ENCODE results near the gene CPNE4. TPM values are rescaled to one million over a fixed set of nuclear protein-coding genes. Genes with fewer than 3 reads are reported as not detected.

CPNE4 gene
- total RNA-seq, 2 donors from 2014 or later = not detected

DNA sequence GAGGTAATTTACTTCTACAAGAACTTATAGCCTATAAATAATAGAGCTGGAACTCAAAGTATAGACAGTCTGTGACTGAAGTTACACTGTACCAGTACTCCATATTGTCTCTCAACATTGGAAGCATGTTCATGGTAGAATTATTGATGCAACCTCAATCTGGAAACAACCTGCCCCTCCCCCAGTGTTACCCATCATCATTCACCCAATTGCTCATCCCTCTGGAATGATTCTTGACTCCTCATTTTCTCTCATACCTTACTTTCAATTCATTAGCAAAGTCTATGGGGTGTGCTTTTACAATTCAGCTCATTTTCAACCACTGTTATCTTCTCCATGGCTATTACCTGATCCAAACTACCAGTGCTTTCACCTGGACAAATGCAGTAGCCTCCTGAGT is 151.7 kb downstream of the CPNE4 start:
- no peak for TF ChIP-seq CTCF (IDR thresholded peaks at IDR 0.05)
- no peak for TF ChIP-seq POLR2A (IDR thresholded peaks at IDR 0.05)
- intact Hi-C loops (cut with DNase I) = no loop called here

GRCh38 chr3:131881777-131882176 is 153.0 kb downstream of the CPNE4 start:
- no peaks in the 10 kb centered on the region for H3K36me3 ChIP-seq (replicated peaks in 1 of 2; ENCODE audit: insufficient read depth in 1 of 2, low read depth in 2 of 2)
- no peaks in the 10 kb centered on the region for H3K9me3 ChIP-seq
- no peak overlapping the region for H3K27ac ChIP-seq
- DNase-seq (no peak), ATAC-seq (no peak)
- intact Hi-C loops (cut with DNase I) = no loop called here
- 68 to 79% methylated on average over 3 of the region's 3 CpGs for WGBS, 2 donors
- no peak overlapping the region for H3K4me3 ChIP-seq
- TF ChIP-seq POLR2A (IDR thresholded peaks at IDR 0.05) = no peak
- TF ChIP-seq CTCF (IDR thresholded peaks at IDR 0.05) = no peak
- H3K27me3 ChIP-seq = no peaks in the 10 kb centered on the region
- H3K4me1 ChIP-seq = no peaks in the 10 kb centered on the region

More for the DNA sequence above, 151.7 kb downstream of the CPNE4 start:
- DNase-seq = no peak
- Histone ChIP-seq H3K9me3 (no peaks in the 10 kb centered on the region), H3K4me1 (no peaks in the 10 kb centered on the region), H3K4me3 (no peak overlapping the region), H3K27ac (no peak overlapping the region), H3K27me3 (no peaks in the 10 kb centered on the region), H3K36me3 (replicated peaks in 1 of 2; ENCODE audit: insufficient read depth in 1 of 2, low read depth in 2 of 2) (no peaks in the 10 kb centered on the region)
- no peak for ATAC-seq

GRCh38 chr3:131880948-131881347 is 153.9 kb downstream of the CPNE4 start:
- 20 to 34% methylated on average over 2 of the region's 2 CpGs for WGBS, 2 donors
- Histone ChIP-seq H3K4me3 (no peak overlapping the region), H3K27me3 (no peaks in the 10 kb centered on the region), H3K9me3 (no peaks in the 10 kb centered on the region), H3K27ac (no peak overlapping the region), H3K36me3 (replicated peaks in 1 of 2; ENCODE audit: insufficient read depth in 1 of 2, low read depth in 2 of 2) (no peaks in the 10 kb centered on the region), H3K4me1 (no peaks in the 10 kb centered on the region)
- ATAC-seq (no peak), DNase-seq (no peak)
- no peak for TF ChIP-seq CTCF (IDR thresholded peaks at IDR 0.05)
- intact Hi-C loops (cut with DNase I) = no loop called here

GRCh38 chr3:131868203-131868602 is 166.6 kb downstream of the CPNE4 start:
- no peak for ATAC-seq

More at GRCh38 chr3:131868203-131868602, 166.6 kb downstream of the CPNE4 start:
- intact Hi-C loops (cut with DNase I) = no loop called here
- no peaks in the 10 kb centered on the region for H3K4me1 ChIP-seq
- H3K27me3 ChIP-seq = no peaks in the 10 kb centered on the region
- TF ChIP-seq POLR2A (IDR thresholded peaks at IDR 0.05) (no peak), CTCF (IDR thresholded peaks at IDR 0.05) (no peak)
- H3K27ac ChIP-seq = no peak overlapping the region
- 53 to 61% methylated on average over 6 of the region's 6 CpGs for WGBS, 2 donors
- no peak for DNase-seq
- no peaks in the 10 kb centered on the region for H3K36me3 ChIP-seq (replicated peaks in 1 of 2; ENCODE audit: insufficient read depth in 1 of 2, low read depth in 2 of 2)
- H3K9me3 ChIP-seq = no peaks in the 10 kb centered on the region
- H3K4me3 ChIP-seq = no peak overlapping the region

Measured in body of pancreas (tissue), 4 donors.